DND-41 (cell line): ENCODE data around the gene ERCC4.

Experiments used
- ATAC-seq: fragments of 200-7000 bp; cut with Tn5 transposase; 3 replicates; pipeline ENCODE4 v1.9.1; 2021; ENCODE audit warnings: low read depth; ENCODE audit not compliant: insufficient read depth
- DNase-seq: peaks from one replicate; pipeline ENCODE4 v3.0.0-alpha.2; 2020
- H2AFZ ChIP-seq: 2 replicates; pipeline ENCODE4 v1.6.0; 2012; ENCODE audit warnings: low read depth, low read length
- H3K27ac ChIP-seq: 2 replicates; pipeline ENCODE4 v1.5.1; 2012; ENCODE audit warnings: low read length, inconsistent platforms
- H3K27me3 ChIP-seq: fragments of 200-600 bp; sonication (generic); 2 replicates; pipeline ENCODE4 v1.6.0; 2012; ENCODE audit warnings: low read length, mild to moderate bottlenecking, inconsistent platforms; ENCODE audit not compliant: insufficient read depth, poor library complexity
- H3K36me3 ChIP-seq: 2 replicates; pipeline ENCODE4 v1.5.1; 2012; ENCODE audit warnings: low read length, inconsistent platforms; ENCODE audit not compliant: insufficient read depth
- H3K4me1 ChIP-seq: 2 replicates; pipeline ENCODE4 v1.5.1; 2012; ENCODE audit warnings: mild to moderate bottlenecking, low read length; ENCODE audit not compliant: insufficient read depth
- H3K4me2 ChIP-seq: 2 replicates; pipeline ENCODE4 v1.6.0; 2012; ENCODE audit warnings: mild to moderate bottlenecking, moderate library complexity, low read length, inconsistent platforms; ENCODE audit not compliant: insufficient read depth
- H3K4me3 ChIP-seq, 2 experiments: fragments of 200-600 bp in 1 of 2; shearing (Covaris generic) in 1 of 2; 2 replicates each; pipeline ENCODE4 v1.5.1; 2012 to 2016; ENCODE audit warnings: inconsistent platforms in 2 of 2, low read length in 2 of 2, mild to moderate bottlenecking in 2 of 2, low read depth in 1 of 2, moderate library complexity in 1 of 2
- H3K79me2 ChIP-seq: 2 replicates; pipeline ENCODE4 v1.6.0; 2012; ENCODE audit warnings: low read length, inconsistent platforms; ENCODE audit not compliant: insufficient read depth
- H3K9ac ChIP-seq: 2 replicates; pipeline ENCODE4 v1.6.0; 2012; ENCODE audit warnings: low read depth, mild to moderate bottlenecking, inconsistent platforms, low read length, moderate library complexity
- H3K9me3 ChIP-seq: 2 replicates; pipeline ENCODE4 v1.5.1; 2012; ENCODE audit warnings: low read length, moderate library complexity, mild to moderate bottlenecking, inconsistent platforms; ENCODE audit not compliant: insufficient read depth, severe bottlenecking
- H4K20me1 ChIP-seq: 2 replicates; pipeline ENCODE4 v1.6.0; 2012; ENCODE audit warnings: low read length; ENCODE audit not compliant: insufficient read depth
- CTCF ChIP-seq: IDR thresholded peaks from 2 replicates; pipeline ENCODE4 v1.5.1; 2012; ENCODE audit warnings: borderline replicate concordance, low read length, moderate library complexity, mild to moderate bottlenecking; ENCODE audit not compliant: poor library complexity, severe bottlenecking; ENCODE audit errors: extremely low read depth
- EZH2 ChIP-seq: IDR thresholded peaks from 3 replicates; pipeline ENCODE4 v1.6.1; 2012; ENCODE audit warnings: borderline replicate concordance, low read depth, mild to moderate bottlenecking, moderate library complexity, low read length, inconsistent platforms; ENCODE audit not compliant: severe bottlenecking

Gene ERCC4

DNA sequence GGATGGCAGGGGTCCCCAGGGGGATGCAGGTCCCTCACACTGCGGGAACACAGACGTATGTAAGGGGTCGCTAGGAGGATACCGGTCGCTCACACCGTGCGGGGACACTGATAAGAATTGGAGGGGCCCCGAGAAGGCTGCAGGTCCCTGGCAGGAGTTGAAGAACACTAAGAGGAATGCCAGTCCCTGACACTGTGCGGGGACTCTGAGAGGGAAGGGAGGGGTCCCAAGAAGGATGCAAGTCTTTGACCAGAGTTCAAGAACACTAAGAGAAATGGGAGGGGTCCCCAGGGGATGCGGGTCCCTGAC lies 510 bp downstream of the ERCC4 start:
- Histone ChIP-seq H3K4me1 (peaks cover 29% of the 10 kb centered on the region), H3K79me2 (peaks cover 13% of the 10 kb centered on the region), H3K27me3 (no peaks in the 10 kb centered on the region), H3K36me3 (peaks cover 22% of the 10 kb centered on the region), H3K9me3 (no peaks in the 10 kb centered on the region), H3K4me3 (peak overlapping the region; percentile 58 to 91), H3K9ac (peak overlapping the region; percentile 78), H4K20me1 (no peaks in the 10 kb centered on the region), H3K4me2 (peak overlapping the region; percentile 90), H3K27ac (peak overlapping the region; percentile 84), H2AFZ (peak overlapping the region; percentile 87)
- no peak for TF ChIP-seq CTCF
- no peak for TF ChIP-seq EZH2
- ATAC-seq: no peak; the same call in 2 of the 3 replicates
- no peak for DNase-seq

- Histone ChIP-seq H4K20me1 (no peaks in the 10 kb centered on the region), H2AFZ (no peak overlapping the region), H3K9ac (peak overlapping the region; percentile 78), H3K4me3 (peak overlapping the region in 1 of 2 experiments; percentile 91; a peak in 2 of 4 replicates), H3K79me2 (peaks cover 13% of the 10 kb centered on the region), H3K4me2 (peak overlapping the region; percentile 90), H3K36me3 (peaks cover 26% of the 10 kb centered on the region), H3K27me3 (no peaks in the 10 kb centered on the region), H3K9me3 (no peaks in the 10 kb centered on the region), H3K4me1 (peaks cover 29% of the 10 kb centered on the region), H3K27ac (peak overlapping the region; percentile 84; the same call in 1 of the 2 replicates)
- ATAC-seq (no peak), DNase-seq (no peak)
- TF ChIP-seq CTCF (no peak), EZH2 (no peak)
Measured at GRCh38 chr16:13921328-13921727, 1.4 kb downstream of the ERCC4 start.

DNA sequence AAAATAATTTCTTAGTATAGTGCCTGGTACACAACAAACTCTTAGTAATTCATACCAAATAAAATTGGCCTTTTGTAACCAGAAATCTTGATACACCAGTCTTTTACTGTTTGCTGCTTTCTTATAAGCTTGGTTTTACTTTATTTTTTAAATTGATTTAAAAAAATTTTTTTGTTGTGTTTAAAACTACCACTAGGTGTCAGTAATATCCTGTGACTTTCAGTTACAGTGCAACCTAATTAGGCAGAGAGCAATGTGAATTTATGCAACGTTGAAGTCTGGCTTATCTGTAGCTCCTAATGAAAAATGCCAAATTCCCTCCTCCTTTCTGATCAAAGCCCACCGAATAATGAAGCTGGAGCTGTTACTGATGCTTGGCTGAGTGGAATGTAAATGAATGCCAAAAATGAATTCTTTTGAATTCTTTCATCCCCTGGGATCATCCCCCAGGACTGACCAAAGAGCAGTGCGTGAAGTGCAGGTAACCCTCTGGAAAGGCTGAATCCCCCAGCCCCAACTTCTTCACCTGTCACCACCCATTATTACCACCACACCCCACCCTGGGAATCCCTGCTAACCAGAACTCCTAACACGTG lies 3.8 kb downstream of the ERCC4 start:
- Histone ChIP-seq H3K4me3 (no peak overlapping the region), H3K79me2 (peaks cover 13% of the 10 kb centered on the region), H3K36me3 (peaks cover 34% of the 10 kb centered on the region), H3K4me1 (peaks cover 29% of the 10 kb centered on the region), H3K27me3 (no peaks in the 10 kb centered on the region), H3K27ac (no peak overlapping the region), H4K20me1 (no peaks in the 10 kb centered on the region), H3K4me2 (no peak overlapping the region), H3K9me3 (no peaks in the 10 kb centered on the region), H3K9ac (no peak overlapping the region), H2AFZ (no peak overlapping the region)
- no peak for DNase-seq
- TF ChIP-seq EZH2: no peak
- TF ChIP-seq CTCF: peak; percentile 59
- ATAC-seq: no peak

GRCh38 chr16:13926464-13926863 lies 6.5 kb downstream of the ERCC4 start:
- Histone ChIP-seq H3K4me3 (no peak overlapping the region), H3K36me3 (peaks cover 38% of the 10 kb centered on the region), H4K20me1 (no peaks in the 10 kb centered on the region), H3K9ac (no peak overlapping the region), H3K79me2 (no peaks in the 10 kb centered on the region), H3K27ac (no peak overlapping the region), H3K4me2 (no peak overlapping the region), H3K27me3 (no peaks in the 10 kb centered on the region), H3K4me1 (peaks cover 9% of the 10 kb centered on the region), H2AFZ (no peak overlapping the region), H3K9me3 (no peaks in the 10 kb centered on the region)
- DNase-seq (no peak), ATAC-seq (no peak)
- TF ChIP-seq EZH2: no peak
